KOPT-K1 (cell line): ENCODE data around the gene ZNF30.
"Not testable (repeated sequence)": the region's sequence is repeated elsewhere in the genome, so short reads cannot be mapped to it uniquely, and the experiment has no call there.

ENCODE experiments used
- H3K27ac ChIP-seq: fragments of 200-600 bp; sonication (generic); 2 replicates; pipeline ENCODE4 v1.5.1; 2016; ENCODE audit warnings: antibody characterized with exemption, mild to moderate bottlenecking, low read depth, low read length; ENCODE audit not compliant: poor library complexity, severe bottlenecking
- H3K36me3 ChIP-seq: fragments of 200-600 bp; sonication (generic); 2 replicates; pipeline ENCODE4 v1.5.1; 2017; ENCODE audit warnings: antibody characterized with exemption, mild to moderate bottlenecking, low read length, moderate library complexity; ENCODE audit not compliant: insufficient read depth
- H3K9me3 ChIP-seq: fragments of 200-600 bp; sonication (generic); 2 replicates; pipeline ENCODE4 v1.5.1; 2017; ENCODE audit warnings: antibody characterized with exemption, low read length, mild to moderate bottlenecking; ENCODE audit not compliant: insufficient read depth, poor library complexity, severe bottlenecking

ZNF30 gene

DNA sequence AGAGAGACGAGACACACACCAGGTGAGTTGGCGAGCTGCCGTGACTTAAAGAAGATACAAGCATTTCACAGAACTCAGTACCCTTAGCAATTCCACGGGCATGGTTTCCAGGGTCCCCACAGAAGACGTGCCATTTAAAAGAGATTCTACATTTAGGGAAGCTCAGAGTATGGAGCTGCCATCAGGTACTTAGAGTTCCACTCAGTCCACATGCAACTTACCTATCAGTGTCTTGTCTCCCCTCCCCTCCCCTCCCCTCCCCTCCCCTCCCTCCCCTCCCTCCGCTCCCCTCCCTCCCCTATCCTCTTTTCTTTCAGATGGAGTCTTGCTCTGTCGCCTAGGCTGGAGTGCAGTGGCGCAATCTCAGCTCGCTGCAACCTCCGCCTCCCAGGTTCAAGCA lies 12.2 kb downstream of the ZNF30 start:
- Histone ChIP-seq H3K36me3 (no peaks in the 10 kb centered on the region), H3K9me3 (peaks cover 31% of the 10 kb centered on the region), H3K27ac (no peak overlapping the region)

- Histone ChIP-seq H3K36me3 (0 out of 2 replicates have a peak, but pooled peaks cover 4% of the 10 kb centered on the region), H3K27ac (no peak overlapping the region), H3K9me3 (peaks cover 56% of the 10 kb centered on the region)
These were observed 17.3 kb downstream of the ZNF30 start for GRCh38 chr19:34943861-34944573.

- no peak overlapping the region for H3K27ac ChIP-seq
- peaks cover 83% of the 10 kb centered on the region for H3K9me3 ChIP-seq
- peaks cover 35% of the 10 kb centered on the region for H3K36me3 ChIP-seq
These were observed 26.4 kb downstream of the ZNF30 start for GRCh38 chr19:34953092-34953491.

GRCh38 chr19:34957830-34958751 lies 31.4 kb downstream of the ZNF30 start:
- Histone ChIP-seq H3K27ac (no peak overlapping the region), H3K36me3 (peaks cover 69% of the 10 kb centered on the region), H3K9me3 (peaks cover 95% of the 10 kb centered on the region)

DNA sequence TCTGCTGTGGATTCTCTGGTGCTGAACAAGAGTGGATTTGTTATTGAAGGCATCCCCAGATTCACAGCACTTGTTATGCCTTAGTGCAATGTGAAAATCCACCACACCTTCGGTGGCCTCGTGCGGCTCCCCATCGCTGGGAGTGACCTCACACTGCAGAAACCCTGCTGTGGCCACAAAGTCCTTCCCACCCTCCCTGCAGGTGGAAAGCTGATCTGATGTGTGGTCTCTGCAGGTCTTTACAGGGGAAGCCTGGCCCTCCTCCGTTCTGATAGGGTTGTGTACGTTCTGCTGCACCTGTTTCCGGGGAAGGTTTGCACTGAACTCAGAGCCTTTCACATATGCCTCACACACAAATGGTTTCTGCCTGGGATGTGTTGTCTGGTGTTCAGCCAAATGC lies 32.3 kb downstream of the ZNF30 start:
- no peak overlapping the region for H3K27ac ChIP-seq
- H3K36me3 ChIP-seq = peaks cover 69% of the 10 kb centered on the region
- peaks cover 92% of the 10 kb centered on the region for H3K9me3 ChIP-seq

DNA sequence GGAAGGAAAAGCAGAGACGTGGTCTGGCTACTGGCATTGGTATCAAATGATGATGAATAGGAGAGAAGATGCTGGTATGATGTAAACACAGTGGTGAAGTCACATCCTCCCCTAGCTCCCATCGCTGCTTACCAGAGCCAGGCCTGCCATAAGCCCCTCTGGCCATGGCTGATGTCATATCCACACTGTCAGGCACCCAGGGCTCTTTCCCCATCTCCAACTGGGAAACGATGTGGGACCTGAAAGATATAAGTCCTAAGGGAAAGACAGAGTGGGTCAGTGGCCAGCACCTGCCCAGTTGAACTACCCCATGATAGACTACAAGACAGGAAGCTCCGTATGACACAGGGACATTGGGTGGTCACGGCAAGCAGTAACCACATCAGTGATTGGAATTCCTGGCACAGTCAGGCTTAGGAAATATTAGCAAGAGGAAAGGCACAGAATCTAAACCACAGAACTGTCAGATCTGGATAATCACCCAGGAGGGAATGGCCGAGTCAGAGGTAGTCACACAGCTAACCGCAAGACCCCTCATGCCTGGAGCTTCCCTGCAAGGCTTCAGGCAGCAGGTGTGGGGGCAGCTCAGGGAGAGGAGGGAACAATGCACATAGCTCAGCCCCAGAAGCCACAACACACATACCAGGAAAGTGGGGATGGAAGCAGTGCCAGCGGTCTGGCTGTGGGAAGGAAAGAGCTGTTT lies 33.6 kb downstream of the ZNF30 start:
- H3K9me3 ChIP-seq = peaks cover 83% of the 10 kb centered on the region

GRCh38 chr19:34960940-34961679 lies 34.4 kb downstream of the ZNF30 start:
- Histone ChIP-seq H3K27ac (peak overlapping the region; percentile 83), H3K9me3 (peaks cover 82% of the 10 kb centered on the region), H3K36me3 (peaks cover 58% of the 10 kb centered on the region)

More for the DNA sequence above, 33.6 kb downstream of the ZNF30 start:
- Histone ChIP-seq H3K27ac (no peak overlapping the region), H3K36me3 (peaks cover 63% of the 10 kb centered on the region)

DNA sequence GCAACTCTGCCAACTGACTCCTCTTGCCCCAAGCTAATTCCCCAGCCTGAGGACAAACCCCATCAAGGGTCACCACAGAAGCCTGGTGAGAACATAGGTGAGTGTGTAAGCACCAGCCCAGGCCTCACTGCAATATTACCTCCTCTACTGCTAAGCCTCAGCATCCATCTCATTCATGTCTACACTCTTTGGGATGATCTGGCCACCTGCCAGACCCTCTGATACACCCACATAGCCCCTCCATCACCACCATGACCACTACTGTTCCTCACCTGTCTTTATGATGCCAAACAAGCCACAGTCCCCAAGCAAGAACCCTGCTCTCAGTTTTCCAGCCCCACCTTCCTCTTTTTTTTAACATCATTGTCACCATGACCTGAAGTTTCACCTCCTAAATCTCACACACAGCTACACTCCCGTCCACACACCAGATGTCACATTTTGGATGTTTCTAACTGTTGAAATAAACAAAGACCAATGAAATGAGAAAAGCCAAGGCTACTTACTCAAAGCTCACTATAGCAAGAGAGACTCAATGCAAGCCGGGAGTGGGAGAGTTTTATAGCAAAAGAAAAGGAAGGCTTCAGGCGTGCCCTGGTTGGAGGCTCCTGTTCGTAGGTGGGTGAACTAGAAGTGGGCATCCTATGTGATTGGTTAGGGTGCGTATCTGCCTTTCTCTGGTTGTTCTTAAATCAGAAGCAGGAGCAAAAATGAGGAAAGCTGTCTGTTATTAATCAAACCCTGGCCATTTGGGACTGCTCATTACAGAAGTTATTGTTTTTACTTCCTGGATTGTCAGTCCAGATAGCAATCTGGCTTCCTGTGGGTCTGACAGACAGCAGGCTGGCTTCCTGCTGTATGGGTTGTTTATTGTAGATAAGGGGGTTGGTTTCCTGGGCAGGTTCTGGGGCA lies 35.3 kb downstream of the ZNF30 start:
- peaks cover 48% of the 10 kb centered on the region for H3K36me3 ChIP-seq
- H3K9me3 ChIP-seq = peaks cover 82% of the 10 kb centered on the region
- H3K27ac ChIP-seq = peak overlapping the region; percentile 83

DNA sequence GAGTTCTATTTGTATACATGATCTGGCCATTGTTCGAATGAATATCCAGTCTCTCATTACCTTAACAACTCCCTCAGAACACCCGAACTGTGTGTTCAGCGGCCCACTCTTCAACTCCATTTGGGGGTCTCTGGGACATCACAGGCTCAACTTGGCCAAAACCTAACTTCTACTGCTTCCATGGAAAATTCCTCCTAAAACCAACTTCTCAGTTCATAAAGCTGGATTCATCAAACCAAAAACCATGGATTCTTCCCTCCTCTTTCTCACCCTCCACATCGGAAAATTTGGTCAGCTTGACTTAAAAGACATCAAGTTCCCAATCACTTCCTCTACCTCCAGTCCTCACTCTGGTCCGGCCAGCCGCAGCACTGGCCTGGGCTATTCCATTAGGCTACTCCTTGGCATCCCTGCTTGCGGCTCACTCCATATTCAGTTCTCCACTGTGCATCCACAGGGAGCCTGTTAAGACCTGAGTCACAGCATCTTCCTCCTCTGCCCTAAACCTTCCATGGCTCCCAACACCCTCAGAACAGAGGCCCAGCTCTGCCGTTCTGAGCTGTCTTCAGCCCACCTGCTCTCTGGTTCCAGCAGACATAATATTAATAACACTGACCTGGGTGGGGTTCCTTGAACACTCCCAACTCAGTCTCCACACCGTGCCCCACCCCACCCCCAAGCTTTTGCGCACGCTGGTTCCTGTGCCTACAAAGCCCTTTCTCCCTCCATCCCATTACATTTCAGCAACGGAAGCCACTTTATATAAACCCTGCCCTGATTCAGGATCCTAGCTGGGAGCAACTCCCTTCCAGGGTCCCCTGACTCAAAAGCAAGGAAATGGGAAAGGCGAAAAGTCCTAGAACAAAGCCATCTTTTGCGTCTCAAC lies 36.2 kb downstream of the ZNF30 start:
- peaks cover 81% of the 10 kb centered on the region for H3K9me3 ChIP-seq
- peaks cover 39% of the 10 kb centered on the region for H3K36me3 ChIP-seq
- H3K27ac ChIP-seq = peak overlapping the region; percentile 83

GRCh38 chr19:34963573-34964406 lies 37.1 kb downstream of the ZNF30 start, which contains the start of gene ZNF792:
ZNF792 (minus strand) TSS chr19:34964229; CDS start chr19:34963662, 567 bp downstream.
- Histone ChIP-seq H3K27ac (peak within 1 kb of the TSS; percentile 83), H3K36me3 (peaks cover 31% of the 10 kb centered on the region), H3K9me3 (peaks cover 81% of the 10 kb centered on the region)

- Histone ChIP-seq H3K27ac (no peak overlapping the region), H3K36me3 (peaks cover 23% of the 10 kb centered on the region), H3K9me3 (peaks cover 81% of the 10 kb centered on the region)
These were observed 37.9 kb downstream of the ZNF30 start for GRCh38 chr19:34964598-34964997.

- Histone ChIP-seq H3K9me3 (peaks cover 81% of the 10 kb centered on the region), H3K36me3 (peaks cover 14% of the 10 kb centered on the region; the same call in 1 of the 2 replicates)
- not testable (repeated sequence) for H3K27ac ChIP-seq
These were observed 38.8 kb downstream of the ZNF30 start for GRCh38 chr19:34965505-34965904.
